Measurements from ENCODE around the gene SLC8A3. TPM values are rescaled to one million over a fixed set of nuclear protein-coding genes. Genes with fewer than 3 reads are reported as not detected.

Gene SLC8A3
- total RNA-seq, 1 experiment from 2014 or later: 0.13 TPM

- Mint-ChIP-seq H3K4me1 (peaks cover 22 to 26% of the 10 kb centered on the region in 2 experiments), H3K36me3 (ENCODE audit: insufficient read depth in 1 of 3, low read depth in 3 of 3) (no peaks in the 10 kb centered on the region), H3K4me3 (no peak overlapping the region), H3K27me3 (ENCODE audit: low read depth) (peaks cover 1% of the 10 kb centered on the region; the same call in 1 of the 2 replicates), H3K27ac (no peak overlapping the region; a peak in 1 of 7 replicates), H3K9me3 (no peaks in the 10 kb centered on the region)
- Histone ChIP-seq H4K91ac (ENCODE audit: insufficient read length, low read depth, low read length) (no peak overlapping the region), H3K79me2 (ENCODE audit: insufficient read depth, low read length) (no peaks in the 10 kb centered on the region), H2BK15ac (ENCODE audit: low read depth, low read length) (no peak overlapping the region), H2AK5ac (ENCODE audit: insufficient read length, low read length) (no peak overlapping the region), H3K18ac (ENCODE audit: insufficient read length, low read depth, low read length) (no peak overlapping the region), H3K79me1 (ENCODE audit: insufficient read depth, low read depth, low read length, poor library complexity, severe bottlenecking) (no peaks in the 10 kb centered on the region), H4K8ac (replicated peaks; ENCODE audit: insufficient read length, low read depth, low read length) (no peak overlapping the region), H3K27me3 (ENCODE audit: insufficient read depth, low read length) (no peaks in the 10 kb centered on the region), H3T11ph (ENCODE audit: low read length) (no peak overlapping the region), H3K27ac (ENCODE audit: insufficient read length, low read depth, low read length) (no peak overlapping the region), H3K4me2 (ENCODE audit: insufficient read depth, insufficient read length, low read length) (no peak overlapping the region), H3K4me1 (ENCODE audit: insufficient read depth, low read length) (peaks cover 2% of the 10 kb centered on the region; the same call in 1 of the 2 replicates), H2BK5ac (ENCODE audit: insufficient read length, low read length) (no peak overlapping the region), H2BK20ac (ENCODE audit: low read depth, low read length, poor library complexity, severe bottlenecking) (no peak overlapping the region), H3K9me3 (ENCODE audit: control insufficient read depth, low read depth, low read length) (no peaks in the 10 kb centered on the region), H2BK120ac (ENCODE audit: low read depth, low read length, poor library complexity, severe bottlenecking) (no peak overlapping the region), H3K23me2 (ENCODE audit: insufficient read length, low read depth, low read length, poor library complexity, severe bottlenecking) (no peaks in the 10 kb centered on the region), H3K4ac (ENCODE audit: low read depth, low read length) (no peak overlapping the region), H3K14ac (ENCODE audit: insufficient read depth, low read length) (no peak overlapping the region), H4K20me1 (ENCODE audit: control insufficient read depth, insufficient read depth, insufficient read length) (no peaks in the 10 kb centered on the region), H4K5ac (ENCODE audit: insufficient read length, low read depth, low read length) (no peak overlapping the region), H2AFZ (ENCODE audit: low read length) (no peak overlapping the region), H3K23ac (ENCODE audit: insufficient read length, low read depth, low read length) (no peak overlapping the region), H2BK12ac (ENCODE audit: insufficient read length, low read depth, low read length) (no peak overlapping the region), H3K9ac (ENCODE audit: extremely low read depth, insufficient read length, low read length) (no peak overlapping the region), H3K56ac (ENCODE audit: insufficient read length, low read depth, low read length) (no peak overlapping the region)
- TF ChIP-seq CTCF (conservative IDR thresholded peaks at IDR 0.05): no peak
- no CpG with 5 or more reads among the region's 7 CpGs for whole genome bisulfite sequencing (ENCODE audit: extremely low coverage, insufficient read length, low lambda C conversion rate)
- DNase-seq: no peak
Observed at GRCh38 chr14:70011708-70012107, 177.0 kb downstream of the SLC8A3 start.

Measured in H9 (cell line).